Progenitor cell of endocrine pancreas (in vitro differentiated cells): ENCODE data around the gene EVA1B. TPM values are rescaled to one million over a fixed set of nuclear protein-coding genes. Genes with fewer than 3 reads are reported as not detected.
A peak's percentile ranks its signal among the peaks of the same experiment; 100 is the strongest.

Experiments
- DNase-seq: peaks from one replicate; pipeline ENCODE4 v3.0.0; 2021; ENCODE audit warnings: low spot score; ENCODE audit not compliant: unreplicated experiment
- H3K27ac Mint-ChIP-seq: 2 replicates; pipeline ENCODE4 v1.8.0; 2021; ENCODE audit warnings: mild to moderate bottlenecking, moderate library complexity, mixed read lengths
- H3K27me3 Mint-ChIP-seq: 2 replicates; pipeline ENCODE4 v1.8.0; 2021; ENCODE audit warnings: mixed read lengths
- H3K36me3 Mint-ChIP-seq: 2 replicates; pipeline ENCODE4 v1.8.0; 2022; ENCODE audit warnings: mixed read lengths; ENCODE audit not compliant: insufficient read depth
- H3K4me1 Mint-ChIP-seq: 2 replicates; pipeline ENCODE4 v1.8.0; 2021; ENCODE audit warnings: low read depth, mixed read lengths
- H3K4me3 Mint-ChIP-seq: 2 replicates; pipeline ENCODE4 v1.8.0; 2021; ENCODE audit warnings: low read depth, mild to moderate bottlenecking, moderate library complexity, mixed read lengths
- H3K9me3 Mint-ChIP-seq: 2 replicates; pipeline ENCODE4 v1.8.0; 2021; ENCODE audit warnings: low read depth, mixed read lengths
- CTCF ChIP-seq: fragments of 200-600 bp; sonication (generic); IDR thresholded peaks from one replicate; pipeline ENCODE4 v1.5.0; 2021; ENCODE audit warnings: antibody characterized with exemption, mild to moderate bottlenecking; ENCODE audit not compliant: unreplicated experiment
- total RNA-seq: library from RNA; stranded (reverse); gene quantifications from 2 replicates; pipeline ENCODE4 v1.2.1, GENCODE V29; 2021

EVA1B gene
- total RNA-seq, 1 donor from 2014 or later, result 11.8 TPM

- no peak for DNase-seq
- Mint-ChIP-seq H3K4me1 (peaks cover 5% of the 10 kb centered on the region), H3K27me3 (peaks cover 3% of the 10 kb centered on the region), H3K27ac (no peak overlapping the region), H3K4me3 (peak overlapping the region; percentile 77), H3K9me3 (no peaks in the 10 kb centered on the region), H3K36me3 (peaks cover 10% of the 10 kb centered on the region)
- TF ChIP-seq CTCF, result no peak
Observed at GRCh38 chr1:36307601-36308330, 15.7 kb downstream of the EVA1B start.

GRCh38 chr1:36306902-36307456 is 16.5 kb downstream of the EVA1B start:
- Mint-ChIP-seq H3K36me3 (peaks cover 11% of the 10 kb centered on the region), H3K9me3 (no peaks in the 10 kb centered on the region), H3K27ac (peak overlapping the region; percentile 67), H3K4me1 (peaks cover 5% of the 10 kb centered on the region), H3K27me3 (peaks cover 3% of the 10 kb centered on the region), H3K4me3 (peak overlapping the region; percentile 77)
- no peak for TF ChIP-seq CTCF
- DNase-seq, result peak; percentile 89

GRCh38 chr1:36306210-36306901 is 17.1 kb downstream of the EVA1B start, which contains the start of gene SH3D21:
SH3D21 (plus strand) TSS chr1:36306368; CDS start chr1:36306421, 53 bp downstream.
- H3K4me1 Mint-ChIP-seq, result peaks cover 5% of the 10 kb centered on the region
- H3K9me3 Mint-ChIP-seq, result no peaks in the 10 kb centered on the region

GRCh38 chr1:36305915-36306209 is 17.6 kb downstream of the EVA1B start:
- no peak for DNase-seq
- Mint-ChIP-seq H3K36me3 (peaks cover 16% of the 10 kb centered on the region), H3K27me3 (peaks cover 3% of the 10 kb centered on the region), H3K4me1 (peaks cover 5% of the 10 kb centered on the region), H3K27ac (peak overlapping the region; percentile 90), H3K4me3 (peak overlapping the region; percentile 77), H3K9me3 (no peaks in the 10 kb centered on the region)
- TF ChIP-seq CTCF, result no peak

More at GRCh38 chr1:36306210-36306901, 17.1 kb downstream of the EVA1B start, which contains the start of gene SH3D21:
- DNase-seq, result peak; percentile 52
- peak; percentile 32 for TF ChIP-seq CTCF
- Mint-ChIP-seq H3K4me3 (peak within 1 kb of the TSS; percentile 77), H3K27ac (peak within 1 kb of the TSS; percentile 90), H3K36me3 (peaks cover 12% of the 10 kb centered on the region), H3K27me3 (peaks cover 3% of the 10 kb centered on the region)
